Osteocyte (in vitro differentiated cells): Measurements from ENCODE around the gene PARP15. TPM values are rescaled to one million over a fixed set of nuclear protein-coding genes. Genes with fewer than 3 reads are reported as not detected.

Source experiments
- DNase-seq: peaks from one replicate; pipeline ENCODE4 v3.0.0; 2021; ENCODE audit warnings: mixed read lengths; ENCODE audit not compliant: unreplicated experiment; ENCODE audit errors: extremely low spot score
- H3K27ac Mint-ChIP-seq: one replicate; pipeline ENCODE4 v1.8.0; 2021; ENCODE audit warnings: mild to moderate bottlenecking, mixed read lengths; ENCODE audit not compliant: unreplicated experiment
- H3K27me3 Mint-ChIP-seq: one replicate; pipeline ENCODE4 v1.8.0; 2021; ENCODE audit warnings: mixed read lengths; ENCODE audit not compliant: unreplicated experiment
- H3K36me3 Mint-ChIP-seq: one replicate; pipeline ENCODE4 v1.8.0; 2021; ENCODE audit warnings: mixed read lengths; ENCODE audit not compliant: unreplicated experiment
- H3K4me1 Mint-ChIP-seq: one replicate; pipeline ENCODE4 v1.8.0; 2021; ENCODE audit warnings: mixed read lengths; ENCODE audit not compliant: unreplicated experiment
- H3K4me3 Mint-ChIP-seq: one replicate; pipeline ENCODE4 v1.8.0; 2021; ENCODE audit warnings: mild to moderate bottlenecking, moderate library complexity, mixed read lengths; ENCODE audit not compliant: unreplicated experiment
- H3K9me3 Mint-ChIP-seq: one replicate; pipeline ENCODE4 v1.8.0; 2021; ENCODE audit warnings: mixed read lengths; ENCODE audit not compliant: unreplicated experiment
- total RNA-seq: library from RNA; stranded (reverse); gene quantifications from 2 replicates; pipeline ENCODE4 v1.2.1, GENCODE V29; 2021
- TF ChIP-seq, protein P1 (sequence below): fragments of 200-600 bp; sonication (generic); IDR thresholded peaks from 2 replicates; pipeline ENCODE4 v1.5.0; 2021; ENCODE audit warnings: antibody characterized with exemption, mild to moderate bottlenecking, moderate library complexity

Gene PARP15
- total RNA-seq, 1 donor from 2014 or later = 0.08 TPM

DNA sequence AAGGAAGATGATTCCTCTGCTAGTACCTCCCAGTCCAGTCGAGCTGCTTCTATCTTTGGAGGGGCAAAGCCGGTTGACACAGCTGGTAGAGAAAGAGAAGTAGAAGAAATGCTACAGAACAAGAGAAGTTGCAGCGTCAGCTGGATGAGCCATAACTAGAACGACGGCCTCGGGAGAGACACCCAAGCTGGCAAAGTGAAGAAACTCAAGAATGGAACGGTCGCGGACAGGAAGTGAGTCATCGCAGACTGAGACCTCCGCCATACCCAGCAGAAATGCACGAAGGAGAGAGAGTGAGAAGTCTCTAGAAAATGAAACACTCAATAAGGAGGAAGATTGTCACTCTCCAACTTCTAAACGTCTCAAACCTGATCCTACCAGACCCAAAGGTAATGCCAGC is 84.2 kb downstream of the PARP15 start:
- TF ChIP-seq, protein P1, sequence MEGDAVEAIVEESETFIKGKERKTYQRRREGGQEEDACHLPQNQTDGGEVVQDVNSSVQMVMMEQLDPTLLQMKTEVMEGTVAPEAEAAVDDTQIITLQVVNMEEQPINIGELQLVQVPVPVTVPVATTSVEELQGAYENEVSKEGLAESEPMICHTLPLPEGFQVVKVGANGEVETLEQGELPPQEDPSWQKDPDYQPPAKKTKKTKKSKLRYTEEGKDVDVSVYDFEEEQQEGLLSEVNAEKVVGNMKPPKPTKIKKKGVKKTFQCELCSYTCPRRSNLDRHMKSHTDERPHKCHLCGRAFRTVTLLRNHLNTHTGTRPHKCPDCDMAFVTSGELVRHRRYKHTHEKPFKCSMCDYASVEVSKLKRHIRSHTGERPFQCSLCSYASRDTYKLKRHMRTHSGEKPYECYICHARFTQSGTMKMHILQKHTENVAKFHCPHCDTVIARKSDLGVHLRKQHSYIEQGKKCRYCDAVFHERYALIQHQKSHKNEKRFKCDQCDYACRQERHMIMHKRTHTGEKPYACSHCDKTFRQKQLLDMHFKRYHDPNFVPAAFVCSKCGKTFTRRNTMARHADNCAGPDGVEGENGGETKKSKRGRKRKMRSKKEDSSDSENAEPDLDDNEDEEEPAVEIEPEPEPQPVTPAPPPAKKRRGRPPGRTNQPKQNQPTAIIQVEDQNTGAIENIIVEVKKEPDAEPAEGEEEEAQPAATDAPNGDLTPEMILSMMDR = no peak
- Mint-ChIP-seq H3K27me3 (peaks cover 68% of the 10 kb centered on the region), H3K36me3 (no peaks in the 10 kb centered on the region), H3K4me1 (no peaks in the 10 kb centered on the region), H3K4me3 (no peak overlapping the region), H3K9me3 (peaks cover 4% of the 10 kb centered on the region), H3K27ac (no peak overlapping the region)
- DNase-seq = no peak

DNA sequence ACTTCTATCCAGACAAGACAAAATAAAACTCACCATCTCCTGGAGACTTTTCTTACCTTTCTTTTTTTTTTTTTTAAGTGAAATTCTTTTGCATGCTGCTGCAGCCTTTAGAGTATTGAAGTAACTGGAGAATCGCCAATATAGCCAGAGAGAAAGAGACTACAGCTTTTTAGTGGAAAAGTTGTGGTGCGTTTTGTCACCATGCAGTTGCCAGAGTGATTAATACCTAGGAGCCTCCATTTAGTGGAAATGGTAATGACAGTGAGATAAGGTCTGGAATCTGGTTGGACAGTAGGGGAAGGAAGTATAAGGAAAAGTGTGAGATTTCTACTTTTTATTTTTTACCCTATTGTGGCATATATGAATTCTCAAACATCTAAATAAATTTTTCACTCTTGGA is 85.1 kb downstream of the PARP15 start:
- peaks cover 4% of the 10 kb centered on the region for H3K9me3 Mint-ChIP-seq

DNA sequence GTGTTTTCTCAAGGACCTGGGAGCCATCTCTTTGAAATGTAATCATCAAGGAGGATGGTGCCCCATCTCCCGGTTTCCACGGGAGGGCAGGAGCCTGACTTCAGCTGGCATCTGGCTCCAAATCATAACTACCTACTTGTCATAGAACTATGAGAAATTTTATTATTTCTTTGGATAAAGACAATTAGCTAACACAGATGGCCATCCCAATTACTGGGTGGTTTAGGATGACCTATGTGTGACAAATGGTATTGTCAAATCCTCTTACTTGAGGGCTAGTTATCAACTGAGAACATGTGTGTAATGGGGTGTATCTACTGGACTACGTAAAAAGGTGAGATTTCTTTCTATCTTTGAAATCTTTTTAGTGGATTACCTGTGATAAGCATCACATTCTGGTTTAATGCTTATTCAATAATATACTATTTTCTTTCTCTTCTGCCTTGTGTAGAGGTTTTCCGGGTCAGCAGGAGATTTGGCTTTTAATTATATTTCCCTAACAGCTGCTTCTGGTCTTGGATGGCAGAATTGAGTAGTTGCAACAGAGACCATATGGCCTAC is 87.9 kb downstream of the PARP15 start:
- H3K27me3 Mint-ChIP-seq = peaks cover 59% of the 10 kb centered on the region
- H3K4me1 Mint-ChIP-seq = no peaks in the 10 kb centered on the region
- TF ChIP-seq, protein P1 = no peak
- H3K27ac Mint-ChIP-seq = no peak overlapping the region
- H3K9me3 Mint-ChIP-seq = peaks cover 4% of the 10 kb centered on the region
- H3K36me3 Mint-ChIP-seq = no peaks in the 10 kb centered on the region
- no peak overlapping the region for H3K4me3 Mint-ChIP-seq
- DNase-seq = no peak

More for the DNA sequence above, 85.1 kb downstream of the PARP15 start:
- Mint-ChIP-seq H3K4me3 (no peak overlapping the region), H3K36me3 (no peaks in the 10 kb centered on the region), H3K27me3 (peaks cover 64% of the 10 kb centered on the region), H3K27ac (no peak overlapping the region), H3K4me1 (no peaks in the 10 kb centered on the region)
- DNase-seq = no peak
- TF ChIP-seq, protein P1 = no peak

DNA sequence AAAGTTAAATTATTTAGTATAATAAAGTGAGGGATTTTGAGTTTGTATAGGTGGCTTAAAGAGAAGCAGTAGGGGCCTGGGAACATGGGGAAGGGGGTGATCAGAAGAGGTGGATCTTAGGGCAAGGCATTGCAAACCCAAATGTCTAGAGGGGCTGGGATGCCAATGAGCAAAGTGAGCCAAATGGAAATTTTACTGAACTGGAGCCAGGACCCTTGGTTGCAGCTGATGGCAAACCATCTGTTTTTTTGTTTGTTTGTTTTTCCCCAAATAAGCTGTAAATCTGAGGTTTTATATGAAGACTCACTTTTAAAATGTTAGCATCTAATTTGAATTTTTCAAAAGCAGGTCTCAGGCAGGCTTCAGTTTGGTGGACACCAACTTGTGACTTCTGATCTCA is 88.4 kb downstream of the PARP15 start:
- Mint-ChIP-seq H3K36me3 (no peaks in the 10 kb centered on the region), H3K4me3 (no peak overlapping the region), H3K27me3 (peaks cover 53% of the 10 kb centered on the region), H3K9me3 (peaks cover 2% of the 10 kb centered on the region), H3K27ac (no peak overlapping the region), H3K4me1 (no peaks in the 10 kb centered on the region)
- TF ChIP-seq, protein P1 = no peak
- DNase-seq = no peak

DNA sequence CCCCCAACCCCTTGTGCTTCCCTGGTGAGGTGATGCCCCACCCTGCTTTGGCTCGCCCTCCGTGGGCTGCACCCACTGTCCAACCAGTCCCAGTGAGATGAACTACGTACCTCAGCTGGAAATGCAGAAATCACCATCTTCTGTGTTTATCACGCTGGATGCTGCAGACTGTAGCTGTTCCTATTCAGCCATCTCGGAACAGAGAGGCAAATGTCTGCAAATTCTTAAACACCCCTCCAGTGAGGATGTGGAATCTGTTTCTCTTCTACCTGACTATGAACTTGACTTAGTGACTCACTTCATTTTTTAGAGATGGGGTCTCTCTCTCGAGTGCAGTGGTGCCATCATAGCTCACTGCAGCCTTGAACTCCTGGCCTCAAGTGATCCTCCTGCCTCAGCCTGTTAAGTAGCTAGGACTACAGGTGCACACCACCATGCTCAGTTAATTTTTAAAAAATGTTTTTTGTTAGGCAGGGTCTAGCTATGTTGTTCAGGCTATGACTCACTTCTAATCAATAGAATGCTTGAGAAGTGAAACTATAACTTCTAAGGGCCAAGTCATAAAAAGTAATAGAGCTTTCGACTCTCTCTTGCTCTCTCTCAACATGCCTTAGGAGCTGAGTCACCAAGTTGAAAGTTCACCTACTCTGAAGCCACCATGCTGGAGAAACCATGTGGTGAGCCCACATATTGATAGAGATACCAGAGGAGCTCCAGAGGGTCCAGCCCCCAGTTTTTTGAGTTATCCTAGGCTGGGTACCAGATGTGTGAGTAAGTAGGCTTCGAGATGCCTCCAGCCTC is 91.7 kb downstream of the PARP15 start:
- peaks cover 30% of the 10 kb centered on the region for H3K27me3 Mint-ChIP-seq
- TF ChIP-seq, protein P1 = no peak
- DNase-seq = no peak
- H3K27ac Mint-ChIP-seq = no peak overlapping the region
- no peaks in the 10 kb centered on the region for H3K9me3 Mint-ChIP-seq
- no peaks in the 10 kb centered on the region for H3K36me3 Mint-ChIP-seq
- no peak overlapping the region for H3K4me3 Mint-ChIP-seq
- no peaks in the 10 kb centered on the region for H3K4me1 Mint-ChIP-seq
